ENCODE measurements around the gene SMIM41.

The SMIM41 gene

DNA sequence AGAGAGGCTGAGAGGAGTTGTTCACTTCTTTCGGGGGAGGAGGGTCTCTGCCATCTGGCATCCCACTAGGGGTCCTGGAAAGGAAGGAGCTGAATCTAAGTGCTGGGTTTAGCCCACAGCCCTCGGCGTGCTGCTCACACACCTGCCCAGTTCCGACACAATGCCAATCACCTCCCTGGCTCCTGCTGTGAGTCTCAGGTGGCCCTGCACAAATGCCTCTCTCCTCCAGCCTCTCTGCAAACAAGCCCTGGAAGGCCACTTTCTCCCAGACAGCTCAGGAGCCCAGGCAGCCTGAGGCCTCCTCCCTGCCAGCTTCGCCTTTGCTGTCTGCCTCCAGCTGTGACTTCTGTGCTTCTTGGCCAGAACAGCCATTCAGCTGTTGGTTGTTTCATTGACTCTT lies 51.2 kb downstream of the SMIM41 start:
- peak overlapping the region; percentile 100 for H3K27ac ChIP-seq
- TF ChIP-seq ZFX (IDR thresholded peaks at IDR 0.05; ENCODE audit: borderline replicate concordance): no peak
- TF ChIP-seq, protein P1, sequence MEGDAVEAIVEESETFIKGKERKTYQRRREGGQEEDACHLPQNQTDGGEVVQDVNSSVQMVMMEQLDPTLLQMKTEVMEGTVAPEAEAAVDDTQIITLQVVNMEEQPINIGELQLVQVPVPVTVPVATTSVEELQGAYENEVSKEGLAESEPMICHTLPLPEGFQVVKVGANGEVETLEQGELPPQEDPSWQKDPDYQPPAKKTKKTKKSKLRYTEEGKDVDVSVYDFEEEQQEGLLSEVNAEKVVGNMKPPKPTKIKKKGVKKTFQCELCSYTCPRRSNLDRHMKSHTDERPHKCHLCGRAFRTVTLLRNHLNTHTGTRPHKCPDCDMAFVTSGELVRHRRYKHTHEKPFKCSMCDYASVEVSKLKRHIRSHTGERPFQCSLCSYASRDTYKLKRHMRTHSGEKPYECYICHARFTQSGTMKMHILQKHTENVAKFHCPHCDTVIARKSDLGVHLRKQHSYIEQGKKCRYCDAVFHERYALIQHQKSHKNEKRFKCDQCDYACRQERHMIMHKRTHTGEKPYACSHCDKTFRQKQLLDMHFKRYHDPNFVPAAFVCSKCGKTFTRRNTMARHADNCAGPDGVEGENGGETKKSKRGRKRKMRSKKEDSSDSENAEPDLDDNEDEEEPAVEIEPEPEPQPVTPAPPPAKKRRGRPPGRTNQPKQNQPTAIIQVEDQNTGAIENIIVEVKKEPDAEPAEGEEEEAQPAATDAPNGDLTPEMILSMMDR (IDR thresholded peaks at IDR 0.05): no peak

DNA sequence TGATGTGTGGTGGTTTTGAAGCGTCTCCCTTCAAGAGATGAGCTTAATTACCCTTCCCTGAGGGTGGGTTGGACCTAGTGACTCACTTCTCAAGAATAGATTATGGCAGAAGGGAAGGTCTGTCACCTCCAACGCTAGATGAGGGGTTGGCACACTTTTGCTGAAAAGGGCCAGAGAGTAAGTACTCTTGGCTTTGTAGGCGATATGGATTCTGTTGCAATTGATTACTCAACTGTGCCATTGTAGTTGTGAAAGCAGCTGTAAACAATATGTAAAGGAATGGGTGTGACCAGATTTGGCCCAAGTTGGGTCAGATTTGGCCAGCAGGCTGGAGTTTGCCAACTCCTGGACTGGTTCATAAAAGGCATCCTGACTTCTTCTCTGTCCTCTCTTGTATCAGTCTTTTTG lies 53.3 kb downstream of the SMIM41 start:
- peak overlapping the region; percentile 100; the same call in 1 of the 2 replicates for H3K27ac ChIP-seq
- TF ChIP-seq, protein P1 (IDR thresholded peaks at IDR 0.05): no peak
- no peak for TF ChIP-seq ZFX (IDR thresholded peaks at IDR 0.05; ENCODE audit: borderline replicate concordance)

DNA sequence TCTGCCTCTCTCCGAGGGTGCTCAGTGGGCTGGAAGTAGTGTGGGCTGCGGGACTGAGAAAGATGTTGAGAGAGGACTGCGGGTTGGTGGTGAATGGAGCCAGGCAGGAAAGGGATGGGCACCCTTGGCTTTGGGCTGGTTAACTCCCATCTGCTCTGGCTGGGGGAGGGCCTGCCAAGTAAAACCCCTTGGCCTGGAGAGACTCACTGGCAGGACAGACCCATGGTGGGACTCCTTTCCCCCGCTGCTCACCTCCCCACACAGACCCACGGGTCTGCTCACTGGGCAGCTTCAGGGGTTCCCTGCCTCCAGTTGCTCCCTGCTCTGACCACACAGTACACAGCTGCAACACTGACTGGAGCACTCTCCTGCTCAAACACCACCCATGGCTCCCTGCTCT lies 58.2 kb downstream of the SMIM41 start:
- H3K27ac ChIP-seq: no peak overlapping the region
- TF ChIP-seq, protein P1 (IDR thresholded peaks at IDR 0.05): no peak
- no peak for TF ChIP-seq ZFX (IDR thresholded peaks at IDR 0.05; ENCODE audit: borderline replicate concordance)

DNA sequence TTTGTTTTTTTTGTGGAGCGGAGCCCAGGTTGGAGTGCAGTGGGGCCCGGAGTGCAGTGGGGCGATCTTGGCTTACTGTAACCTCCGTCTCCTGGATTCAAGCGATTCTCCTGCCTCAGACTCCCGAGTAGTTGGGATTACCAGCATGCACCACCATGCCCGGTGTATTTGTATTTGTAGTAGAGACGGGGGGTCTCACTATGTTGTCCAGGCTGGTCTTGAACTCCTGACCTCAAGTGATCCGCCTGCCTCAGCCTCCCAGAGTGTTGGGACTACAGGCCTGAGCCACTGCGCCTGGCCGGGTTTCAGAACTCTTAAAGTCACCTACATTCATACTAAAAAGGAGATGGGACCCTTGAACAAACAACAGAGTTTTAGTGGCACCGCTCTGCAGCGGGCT lies 59.6 kb downstream of the SMIM41 start:
- no peak overlapping the region for H3K27ac ChIP-seq
- TF ChIP-seq, protein P1 (IDR thresholded peaks at IDR 0.05): no peak
- no peak for TF ChIP-seq ZFX (IDR thresholded peaks at IDR 0.05; ENCODE audit: borderline replicate concordance)

DNA sequence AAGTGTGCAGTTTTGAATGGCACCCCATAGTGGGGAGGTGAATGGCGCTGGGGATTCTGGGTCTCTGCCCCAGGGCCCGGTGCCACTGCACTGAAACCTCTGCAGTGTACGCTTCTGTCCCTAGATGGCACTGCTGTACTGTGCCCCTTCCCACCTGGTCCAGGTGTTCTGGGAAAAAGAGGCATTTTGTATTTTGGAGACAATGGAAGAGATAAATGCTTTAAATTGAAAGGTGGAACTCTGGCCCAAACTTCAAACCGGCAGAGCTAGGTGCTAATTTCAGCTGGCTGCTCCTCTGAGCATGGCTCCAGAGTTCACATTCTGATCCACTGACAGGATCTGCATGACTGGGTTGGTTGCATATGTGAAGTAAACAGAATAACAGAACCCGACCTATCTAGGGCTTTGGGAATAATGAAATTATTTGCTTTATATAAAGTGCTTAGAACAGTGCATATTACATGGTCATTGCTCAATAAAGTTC lies 60.1 kb downstream of the SMIM41 start:
- H3K27ac ChIP-seq: no peak overlapping the region
- no peak for TF ChIP-seq ZFX (IDR thresholded peaks at IDR 0.05; ENCODE audit: borderline replicate concordance)
- TF ChIP-seq, protein P1 (IDR thresholded peaks at IDR 0.05): peak; percentile 100

DNA sequence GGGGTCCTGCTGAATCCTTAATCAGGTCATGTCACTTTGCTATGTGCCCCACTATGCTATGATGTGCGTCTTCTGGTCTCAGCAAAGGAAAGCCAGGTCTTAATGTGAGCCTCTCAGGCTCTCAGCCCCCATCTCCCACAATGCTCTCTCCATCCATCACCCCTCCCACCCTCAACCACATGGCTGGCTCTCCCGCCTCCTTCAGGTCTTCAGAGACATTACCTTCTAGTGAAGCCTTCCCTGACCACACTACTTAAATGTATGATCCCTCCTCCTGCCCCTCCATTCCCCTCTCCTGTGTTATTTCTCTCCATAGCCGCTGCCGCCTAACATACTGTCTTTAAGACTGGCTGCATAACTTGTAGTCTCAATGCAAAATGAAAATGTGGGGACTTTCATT lies 61.8 kb downstream of the SMIM41 start:
- H3K27ac ChIP-seq: no peak overlapping the region
- TF ChIP-seq, protein P1 (IDR thresholded peaks at IDR 0.05): peak; percentile 11; the same call in 1 of the 2 replicates
- TF ChIP-seq ZFX (IDR thresholded peaks at IDR 0.05; ENCODE audit: borderline replicate concordance): no peak

DNA sequence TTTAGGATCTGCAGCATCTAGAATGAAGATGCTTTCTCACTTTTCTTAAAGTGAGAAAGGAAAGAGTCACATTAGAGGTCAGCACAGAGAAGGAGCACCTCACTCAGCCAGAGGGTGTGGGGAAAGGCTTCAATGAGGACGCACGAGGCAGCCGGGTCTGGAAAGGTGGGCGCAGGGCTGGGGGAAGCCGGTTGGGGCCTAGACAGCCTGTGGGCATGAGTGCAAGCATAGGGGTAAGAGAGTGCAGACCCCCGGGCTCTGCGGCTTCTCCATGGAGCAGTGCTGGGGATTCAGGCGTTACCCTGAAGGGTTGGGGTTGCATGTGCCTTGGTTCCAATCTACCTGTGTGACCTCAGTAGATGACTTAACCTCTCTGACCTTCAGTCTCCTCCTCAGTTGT lies 62.4 kb downstream of the SMIM41 start:
- TF ChIP-seq, protein P1 (IDR thresholded peaks at IDR 0.05): no peak
- no peak for TF ChIP-seq ZFX (IDR thresholded peaks at IDR 0.05; ENCODE audit: borderline replicate concordance)
- no peak overlapping the region for H3K27ac ChIP-seq

Measured in 22Rv1 (cell line).